ENCODE data around the gene RANBP17. TPM values are rescaled to one million over a fixed set of nuclear protein-coding genes. Genes with fewer than 3 reads are reported as not detected.

Gene RANBP17
- total and polyA plus RNA-seq, 4 experiments from 2014 or later, result not detected

GRCh38 chr5:171330021-171330420 lies 468.2 kb downstream of the RANBP17 start:
- DNase-seq, result no peak
- Mint-ChIP-seq H3K36me3 (no peaks in the 10 kb centered on the region), H3K27ac (no peak overlapping the region), H3K9me3 (no peaks in the 10 kb centered on the region), H3K27me3 (peaks cover 11 to 23% of the 10 kb centered on the region in 2 donors), H3K4me3 (no peak overlapping the region), H3K4me1 (no peaks in the 10 kb centered on the region)
- Histone ChIP-seq H3K27me3 (ENCODE audit: insufficient read depth, low read length) (no peaks in the 10 kb centered on the region), H3K4me1 (ENCODE audit: insufficient read depth, low read length) (no peaks in the 10 kb centered on the region), H3K9me3 (ENCODE audit: control insufficient read depth in 1 of 2, low read length in 2 of 2) (no peaks in the 10 kb centered on the region), H3K4me3 (ENCODE audit: low read length in 2 of 2) (no peak overlapping the region), H3K27ac (ENCODE audit: low read depth, low read length) (no peak overlapping the region), H3K36me3 (ENCODE audit: insufficient read depth, low read length) (no peaks in the 10 kb centered on the region)
- CTCF ChIA-PET (ENCODE audit: partially characterized antibody), result no interaction called here
- intact Hi-C loops (cut with micrococcal nuclease), result no loop called here
- POLR2A ChIA-PET (ENCODE audit: partially characterized antibody), result no interaction called here

GRCh38 chr5:171335616-171336015 lies 473.8 kb downstream of the RANBP17 start:
- DNase-seq, result no peak
- Histone ChIP-seq H3K4me1 (ENCODE audit: insufficient read depth, low read length) (peaks cover 6% of the 10 kb centered on the region), H3K27ac (ENCODE audit: low read depth, low read length) (no peak overlapping the region), H3K9me3 (ENCODE audit: control insufficient read depth in 1 of 2, low read length in 2 of 2) (no peaks in the 10 kb centered on the region), H3K27me3 (ENCODE audit: insufficient read depth, low read length) (peaks cover 3% of the 10 kb centered on the region), H3K36me3 (ENCODE audit: insufficient read depth, low read length) (no peaks in the 10 kb centered on the region), H3K4me3 (ENCODE audit: low read length in 2 of 2) (no peak overlapping the region)
- CTCF ChIA-PET (ENCODE audit: partially characterized antibody), result no interaction called here
- POLR2A ChIA-PET (ENCODE audit: partially characterized antibody), result no interaction called here
- Mint-ChIP-seq H3K9me3 (peaks cover 0 to 2% (median 0%) of the 10 kb centered on the region in 8 donors), H3K27ac (no peak overlapping the region), H3K36me3 (no peaks in the 10 kb centered on the region), H3K27me3 (peaks cover 4 to 22% of the 10 kb centered on the region in 2 donors), H3K4me3 (no peak overlapping the region), H3K4me1 (peaks cover 0 to 13% (median 7%) of the 10 kb centered on the region in 4 donors)
- intact Hi-C loops (cut with micrococcal nuclease), result loop anchor here (2.0 kb wide), 1 partner anchor 1235 kb away; no protein-coding TSS in a partner anchor

- Mint-ChIP-seq H3K36me3 (no peaks in the 10 kb centered on the region), H3K9me3 (peaks cover 0 to 2% (median 0%) of the 10 kb centered on the region in 8 donors), H3K4me3 (peak overlapping the region; percentile 45 to 74 (median 68)), H3K27me3 (peaks cover 4 to 23% of the 10 kb centered on the region in 2 donors), H3K4me1 (peaks cover 0 to 13% (median 7%) of the 10 kb centered on the region in 4 donors), H3K27ac (no peak overlapping the region)
- Histone ChIP-seq H3K27ac (ENCODE audit: low read depth, low read length) (no peak overlapping the region), H3K36me3 (ENCODE audit: insufficient read depth, low read length) (no peaks in the 10 kb centered on the region), H3K27me3 (ENCODE audit: insufficient read depth, low read length) (peaks cover 3% of the 10 kb centered on the region), H3K9me3 (ENCODE audit: control insufficient read depth in 1 of 2, low read length in 2 of 2) (no peaks in the 10 kb centered on the region), H3K4me3 (ENCODE audit: low read length in 2 of 2) (no peak overlapping the region), H3K4me1 (ENCODE audit: insufficient read depth, low read length) (peaks cover 6% of the 10 kb centered on the region)
- DNase-seq, result peak in 1 of 5 donors; percentile 23
- ChIA-PET POLR2A (ENCODE audit: partially characterized antibody) (no interaction called here), CTCF (ENCODE audit: partially characterized antibody) (interaction anchor here (1.4 kb wide), 1 partner anchor 129 kb away, joined by 6 read pairs; no protein-coding TSS in a partner anchor)
- intact Hi-C loops (cut with micrococcal nuclease), result loop anchor here (2.0 kb wide), 1 partner anchor 1236 kb away; no protein-coding TSS in a partner anchor
Observed at GRCh38 chr5:171336521-171337209, 474.8 kb downstream of the RANBP17 start.

DNA sequence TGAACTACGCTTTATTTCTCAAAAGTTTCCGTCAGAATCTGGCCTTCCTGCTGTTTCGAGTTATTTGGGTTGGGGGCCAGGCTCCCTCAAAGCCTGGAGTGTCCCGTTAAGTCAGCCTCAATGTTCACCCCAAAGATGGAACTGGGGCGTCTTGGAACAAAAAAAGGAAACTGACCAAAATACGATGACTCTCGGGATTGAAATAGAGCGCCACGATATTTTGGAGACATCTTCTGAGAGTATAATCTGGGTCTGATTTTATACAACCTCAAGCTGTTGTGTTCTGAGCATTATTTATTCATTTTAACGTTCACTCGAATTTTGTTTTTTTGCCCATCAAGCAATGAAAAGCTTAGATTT lies 475.4 kb downstream of the RANBP17 start:
- ChIA-PET POLR2A (ENCODE audit: partially characterized antibody) (no interaction called here), CTCF (ENCODE audit: partially characterized antibody) (interaction anchor here (1.4 kb wide), 1 partner anchor 130 kb away, joined by 6 read pairs; no protein-coding TSS in a partner anchor)
- DNase-seq, result no peak
- Mint-ChIP-seq H3K9me3 (peaks cover 0 to 2% (median 0%) of the 10 kb centered on the region in 8 donors), H3K4me3 (peak overlapping the region in 7 of 8 donors; percentile 60 to 74 (median 70)), H3K36me3 (no peaks in the 10 kb centered on the region), H3K4me1 (peaks cover 0 to 13% (median 7%) of the 10 kb centered on the region in 4 donors), H3K27me3 (peaks cover 4 to 23% of the 10 kb centered on the region in 2 donors), H3K27ac (no peak overlapping the region)
- Histone ChIP-seq H3K36me3 (ENCODE audit: insufficient read depth, low read length) (no peaks in the 10 kb centered on the region), H3K27ac (ENCODE audit: low read depth, low read length) (no peak overlapping the region), H3K9me3 (ENCODE audit: control insufficient read depth in 1 of 2, low read length in 2 of 2) (no peaks in the 10 kb centered on the region), H3K4me3 (ENCODE audit: low read length in 2 of 2) (no peak overlapping the region), H3K27me3 (ENCODE audit: insufficient read depth, low read length) (peaks cover 3% of the 10 kb centered on the region), H3K4me1 (ENCODE audit: insufficient read depth, low read length) (peaks cover 6% of the 10 kb centered on the region)
- intact Hi-C loops (cut with micrococcal nuclease), result loop anchor here (2.0 kb wide), 1 partner anchor 1236 kb away; no protein-coding TSS in a partner anchor

GRCh38 chr5:171340042-171340441 lies 478.2 kb downstream of the RANBP17 start:
- DNase-seq, result no peak
- POLR2A ChIA-PET (ENCODE audit: partially characterized antibody), result no interaction called here
- CTCF ChIA-PET (ENCODE audit: partially characterized antibody), result interaction anchor here (0.9 kb wide), 2 partner anchors 133 to 905 kb away, joined by 3 read pairs; no protein-coding TSS in a partner anchor
- H3K27me3 ChIP-seq (ENCODE audit: insufficient read depth, low read length), result peaks cover 3% of the 10 kb centered on the region
- no peak overlapping the region for H3K4me3 ChIP-seq (ENCODE audit: low read length in 2 of 2)
- H3K27ac ChIP-seq (ENCODE audit: low read depth, low read length), result no peak overlapping the region
- no peaks in the 10 kb centered on the region for H3K9me3 ChIP-seq (ENCODE audit: control insufficient read depth in 1 of 2, low read length in 2 of 2)
- Mint-ChIP-seq H3K27ac (no peak overlapping the region), H3K9me3 (peaks cover 0 to 2% (median 0%) of the 10 kb centered on the region in 8 donors), H3K27me3 (peaks cover 2 to 21% of the 10 kb centered on the region in 2 donors), H3K36me3 (no peaks in the 10 kb centered on the region), H3K4me3 (no peak overlapping the region), H3K4me1 (peaks cover 0 to 13% (median 7%) of the 10 kb centered on the region in 4 donors)
- H3K36me3 ChIP-seq (ENCODE audit: insufficient read depth, low read length), result no peaks in the 10 kb centered on the region
- peaks cover 6% of the 10 kb centered on the region for H3K4me1 ChIP-seq (ENCODE audit: insufficient read depth, low read length)
- intact Hi-C loops (cut with micrococcal nuclease), result loop anchor here (5.0 to 10.0 kb wide), 2 partner anchors 353 to 905 kb away; no protein-coding TSS in a partner anchor

DNA sequence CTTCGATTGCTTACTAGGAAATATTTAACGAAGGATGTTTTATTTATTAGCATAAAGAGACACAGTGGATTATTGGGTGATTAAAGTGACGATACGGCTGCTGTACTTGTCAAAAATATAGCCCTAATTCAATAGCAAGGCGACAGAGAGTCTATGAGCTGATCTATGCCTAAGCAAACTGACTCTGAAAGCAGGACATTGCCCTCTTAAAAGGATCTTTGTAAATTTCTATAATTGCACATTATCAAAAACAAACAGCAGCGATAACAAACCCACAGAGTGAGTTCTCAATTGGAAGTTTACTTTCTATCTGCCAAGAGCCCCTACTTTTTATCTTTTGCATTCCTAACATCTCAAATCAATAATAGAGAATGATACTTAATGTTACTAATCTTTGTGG lies 478.7 kb downstream of the RANBP17 start:
- ChIA-PET CTCF (ENCODE audit: partially characterized antibody) (interaction anchor here (0.9 kb wide), 1 partner anchor 905 kb away, joined by 3 read pairs; no protein-coding TSS in a partner anchor), POLR2A (ENCODE audit: partially characterized antibody) (no interaction called here)
- peaks cover 6% of the 10 kb centered on the region for H3K4me1 ChIP-seq (ENCODE audit: insufficient read depth, low read length)
- no peak overlapping the region for H3K27ac Mint-ChIP-seq
- H3K4me3 Mint-ChIP-seq, result no peak overlapping the region
- H3K9me3 Mint-ChIP-seq, result peaks cover 0 to under 1% (median 0%) of the 10 kb centered on the region in 8 donors
- H3K27me3 ChIP-seq (ENCODE audit: insufficient read depth, low read length), result peaks cover 3% of the 10 kb centered on the region
- peaks cover 2 to 21% of the 10 kb centered on the region in 2 donors for H3K27me3 Mint-ChIP-seq
- H3K4me1 Mint-ChIP-seq, result peaks cover 0 to 13% (median 7%) of the 10 kb centered on the region in 4 donors
- DNase-seq, result no peak
- intact Hi-C loops (cut with micrococcal nuclease), result loop anchor here (5.0 to 10.0 kb wide), 2 partner anchors 353 to 906 kb away; no protein-coding TSS in a partner anchor
- no peaks in the 10 kb centered on the region for H3K9me3 ChIP-seq (ENCODE audit: control insufficient read depth in 1 of 2, low read length in 2 of 2)
- no peaks in the 10 kb centered on the region for H3K36me3 Mint-ChIP-seq
- no peak overlapping the region for H3K4me3 ChIP-seq (ENCODE audit: low read length in 2 of 2)
- no peaks in the 10 kb centered on the region for H3K36me3 ChIP-seq (ENCODE audit: insufficient read depth, low read length)
- no peak overlapping the region for H3K27ac ChIP-seq (ENCODE audit: low read depth, low read length)

- no peak overlapping the region for H3K4me3 Mint-ChIP-seq
- ChIA-PET POLR2A (ENCODE audit: partially characterized antibody) (no interaction called here), CTCF (ENCODE audit: partially characterized antibody) (interaction anchor here (0.9 to 1.4 kb wide), 4 partner anchors 10 to 1242 kb away, joined by 3 to 5 read pairs (median 4); no protein-coding TSS in a partner anchor)
- H3K36me3 Mint-ChIP-seq, result no peaks in the 10 kb centered on the region
- no peaks in the 10 kb centered on the region for H3K9me3 Mint-ChIP-seq
- peaks cover 3% of the 10 kb centered on the region for H3K27me3 ChIP-seq (ENCODE audit: insufficient read depth, low read length)
- intact Hi-C loops (cut with micrococcal nuclease), result loop anchor here (5.0 to 10.0 kb wide), 2 partner anchors 355 to 908 kb away; no protein-coding TSS in a partner anchor
- peak in 3 of 5 donors; percentile 14 to 19 (median 16) for DNase-seq
- no peak overlapping the region for H3K4me3 ChIP-seq (ENCODE audit: low read length in 2 of 2)
- H3K4me1 ChIP-seq (ENCODE audit: insufficient read depth, low read length), result no peaks in the 10 kb centered on the region
- H3K27me3 Mint-ChIP-seq, result peaks cover 2 to 15% of the 10 kb centered on the region in 2 donors
- H3K4me1 Mint-ChIP-seq, result peaks cover 0 to under 1% (median 0%) of the 10 kb centered on the region in 4 donors
- H3K36me3 ChIP-seq (ENCODE audit: insufficient read depth, low read length), result no peaks in the 10 kb centered on the region
- no peak overlapping the region for H3K27ac ChIP-seq (ENCODE audit: low read depth, low read length)
- no peaks in the 10 kb centered on the region for H3K9me3 ChIP-seq (ENCODE audit: control insufficient read depth in 1 of 2, low read length in 2 of 2)
- H3K27ac Mint-ChIP-seq, result no peak overlapping the region
Observed at GRCh38 chr5:171342362-171343111, 480.7 kb downstream of the RANBP17 start.
